Activated naive CD8-positive, alpha-beta T cell treated with anti-CD3 and anti-CD28 coated beads, Interleukin-2, amount 10 ng/mL, durations not matched to agents 7 days and 5 days (primary cell): Measurements from ENCODE around the gene MAPK7. TPM values are rescaled to one million over a fixed set of nuclear protein-coding genes. Genes with fewer than 3 reads are reported as not detected.
A peak's percentile ranks its signal among the peaks of the same experiment; 100 is the strongest.

Experiments
- ATAC-seq: fragments of 150-1000 bp; cut with Tn5 transposase; one replicate; pipeline ENCODE4 v1.10.0; 2021; ENCODE audit warnings: low read depth, moderate library complexity
- POLR2A ChIA-PET: fragments of 350-600 bp; sonication (Branson Sonifier 250); formaldehyde crosslinking; loops from one replicate; lab custom pipeline; 2021; ENCODE audit warnings: antibody characterized with exemption; lab: Charles Lee
- DNase-seq: peaks from one replicate; pipeline ENCODE4 v3.0.0; 2021
- H3K27ac Mint-ChIP-seq: one replicate; pipeline ENCODE4 v1.8.0; 2022; ENCODE audit warnings: mild to moderate bottlenecking, mixed read lengths
- H3K27me3 Mint-ChIP-seq: one replicate; pipeline ENCODE4 v1.8.0; 2022; ENCODE audit warnings: mild to moderate bottlenecking, moderate library complexity, mixed read lengths
- H3K36me3 Mint-ChIP-seq: one replicate; pipeline ENCODE4 v1.8.0; 2021; ENCODE audit warnings: mild to moderate bottlenecking, mixed read lengths
- H3K4me1 Mint-ChIP-seq: one replicate; pipeline ENCODE4 v1.8.0; 2021; ENCODE audit warnings: mixed read lengths
- H3K4me3 Mint-ChIP-seq: one replicate; pipeline ENCODE4 v1.8.0; 2022; ENCODE audit warnings: mild to moderate bottlenecking, moderate library complexity, mixed read lengths
- H3K9me3 Mint-ChIP-seq: one replicate; pipeline ENCODE4 v1.8.0; 2021; ENCODE audit warnings: mixed read lengths
- total RNA-seq, 2 experiments: library from RNA; stranded (reverse); gene quantifications; one replicate each; pipeline ENCODE4 v1.2.3, GENCODE V29; 2021

MAPK7 gene
- total RNA-seq, 2 experiments from 2014 or later = 26.8 to 27.4 TPM

GRCh38 chr17:19382531-19383444, 4.5 kb downstream of the MAPK7 start:
- Mint-ChIP-seq H3K27ac (no peak overlapping the region), H3K27me3 (no peaks in the 10 kb centered on the region), H3K9me3 (no peaks in the 10 kb centered on the region), H3K36me3 (peaks cover 15% of the 10 kb centered on the region), H3K4me3 (no peak overlapping the region), H3K4me1 (peaks cover 13% of the 10 kb centered on the region)
- ATAC-seq = no peak
- POLR2A ChIA-PET = no interaction called here
- DNase-seq = no peak

GRCh38 chr17:19383681-19384470, 5.6 kb downstream of the MAPK7 start:
- Mint-ChIP-seq H3K9me3 (no peaks in the 10 kb centered on the region), H3K27me3 (peaks cover 3% of the 10 kb centered on the region), H3K4me1 (peaks cover 13% of the 10 kb centered on the region), H3K27ac (no peak overlapping the region), H3K4me3 (no peak overlapping the region), H3K36me3 (peaks cover 15% of the 10 kb centered on the region)
- ATAC-seq (no peak), DNase-seq (no peak)
- POLR2A ChIA-PET = no interaction called here

GRCh38 chr17:19384723-19385391, 6.6 kb downstream of the MAPK7 start:
- peaks cover 12% of the 10 kb centered on the region for H3K27me3 Mint-ChIP-seq
- H3K36me3 Mint-ChIP-seq = peaks cover 13% of the 10 kb centered on the region
- no peaks in the 10 kb centered on the region for H3K9me3 Mint-ChIP-seq
- POLR2A ChIA-PET = no interaction called here
- no peak for ATAC-seq
- H3K4me1 Mint-ChIP-seq = peaks cover 7% of the 10 kb centered on the region
- no peak overlapping the region for H3K4me3 Mint-ChIP-seq
- H3K27ac Mint-ChIP-seq = no peak overlapping the region
- DNase-seq = no peak

GRCh38 chr17:19385521-19385983, 7.3 kb downstream of the MAPK7 start:
- POLR2A ChIA-PET = interaction anchor here (0.8 kb wide), 1 partner anchor 8 kb away, joined by 3 read pairs; no protein-coding TSS in a partner anchor
- ATAC-seq (no peak), DNase-seq (no peak)
- Mint-ChIP-seq H3K27me3 (peaks cover 13% of the 10 kb centered on the region), H3K4me1 (peaks cover 7% of the 10 kb centered on the region), H3K9me3 (no peaks in the 10 kb centered on the region), H3K27ac (no peak overlapping the region), H3K4me3 (no peak overlapping the region), H3K36me3 (peaks cover 13% of the 10 kb centered on the region)

- Mint-ChIP-seq H3K27me3 (peaks cover 13% of the 10 kb centered on the region), H3K4me3 (no peak overlapping the region), H3K9me3 (no peaks in the 10 kb centered on the region), H3K36me3 (peaks cover 11% of the 10 kb centered on the region), H3K4me1 (peaks cover 7% of the 10 kb centered on the region), H3K27ac (no peak overlapping the region)
- DNase-seq (no peak), ATAC-seq (no peak)
- POLR2A ChIA-PET = interaction anchor here (0.8 kb wide), 1 partner anchor 9 kb away, joined by 3 read pairs; no protein-coding TSS in a partner anchor
Measured at GRCh38 chr17:19386051-19386929, 8.0 kb downstream of the MAPK7 start.

- DNase-seq (no peak), ATAC-seq (no peak)
- Mint-ChIP-seq H3K27ac (no peak within 1 kb of the TSS), H3K9me3 (no peaks in the 10 kb centered on the region), H3K36me3 (peaks cover 8% of the 10 kb centered on the region), H3K4me1 (peaks cover 7% of the 10 kb centered on the region), H3K4me3 (peak within 1 kb of the TSS; percentile 5), H3K27me3 (peaks cover 13% of the 10 kb centered on the region)
- POLR2A ChIA-PET = no interaction called here
Measured at GRCh38 chr17:19386974-19387920, 8.9 kb downstream of the MAPK7 start, which contains the start of gene MFAP4. MFAP4 (minus strand) TSS chr17:19387190; CDS start chr17:19387155, 35 bp downstream.

- no peaks in the 10 kb centered on the region for H3K9me3 Mint-ChIP-seq
- ATAC-seq (no peak), DNase-seq (no peak)
- H3K27me3 Mint-ChIP-seq = peaks cover 18% of the 10 kb centered on the region
- POLR2A ChIA-PET = interaction anchor here (0.8 kb wide), 1 partner anchor 10 kb away, joined by 3 read pairs; the partner anchor contains the start of gene MAPK7
- peaks cover 7% of the 10 kb centered on the region for H3K36me3 Mint-ChIP-seq
- no peak overlapping the region for H3K27ac Mint-ChIP-seq
- H3K4me3 Mint-ChIP-seq = peak overlapping the region; percentile 5
- peaks cover 7% of the 10 kb centered on the region for H3K4me1 Mint-ChIP-seq
Measured at GRCh38 chr17:19387921-19388521, 9.7 kb downstream of the MAPK7 start.

GRCh38 chr17:19388791-19389785, 10.8 kb downstream of the MAPK7 start:
- Mint-ChIP-seq H3K27ac (no peak overlapping the region), H3K9me3 (no peaks in the 10 kb centered on the region), H3K4me1 (peaks cover 7% of the 10 kb centered on the region), H3K27me3 (peaks cover 20% of the 10 kb centered on the region), H3K4me3 (no peak overlapping the region), H3K36me3 (peaks cover 5% of the 10 kb centered on the region)
- no peak for ATAC-seq
- no peak for DNase-seq
- POLR2A ChIA-PET = interaction anchor here (0.8 to 1.2 kb wide), 3 partner anchors 10 to 11 kb away, joined by 3 read pairs; partner anchors contain the start of gene MAPK7

GRCh38 chr17:19390951-19391350, 12.7 kb downstream of the MAPK7 start:
- no peaks in the 10 kb centered on the region for H3K9me3 Mint-ChIP-seq
- H3K4me3 Mint-ChIP-seq = no peak overlapping the region
- DNase-seq (no peak), ATAC-seq (no peak)
- H3K4me1 Mint-ChIP-seq = peaks cover 3% of the 10 kb centered on the region
- peaks cover 26% of the 10 kb centered on the region for H3K27me3 Mint-ChIP-seq
- H3K36me3 Mint-ChIP-seq = no peaks in the 10 kb centered on the region
- POLR2A ChIA-PET = no interaction called here
- H3K27ac Mint-ChIP-seq = no peak overlapping the region

- Mint-ChIP-seq H3K27ac (no peak overlapping the region), H3K4me3 (no peak overlapping the region), H3K9me3 (no peaks in the 10 kb centered on the region), H3K4me1 (peaks cover 3% of the 10 kb centered on the region), H3K27me3 (peaks cover 27% of the 10 kb centered on the region), H3K36me3 (no peaks in the 10 kb centered on the region)
- POLR2A ChIA-PET = no interaction called here
- no peak for DNase-seq
- no peak for ATAC-seq
Measured at GRCh38 chr17:19391432-19391831, 13.1 kb downstream of the MAPK7 start.
